Osteoblast (primary cell): ENCODE measurements around the gene KIF12. TPM values are rescaled to one million over a fixed set of nuclear protein-coding genes. Genes with fewer than 3 reads are reported as not detected.
A peak's percentile ranks its signal among the peaks of the same experiment; 100 is the strongest.

Experiments
- DNase-seq: peaks from one replicate; pipeline ENCODE4 v3.0.0; 2011; ENCODE audit warnings: low spot score, mixed read lengths; ENCODE audit not compliant: insufficient read length; ENCODE audit errors: missing footprints
- H2AFZ ChIP-seq: 2 replicates; pipeline ENCODE4 v1.6.0; 2011; ENCODE audit warnings: mild to moderate bottlenecking, low read length
- H3K27ac ChIP-seq: 2 replicates; pipeline ENCODE4 v1.5.1; 2011; ENCODE audit warnings: mild to moderate bottlenecking, low read depth, low read length, moderate library complexity
- H3K27me3 ChIP-seq: 2 replicates; pipeline ENCODE4 v1.6.0; 2012; ENCODE audit warnings: mild to moderate bottlenecking, control low read depth, inconsistent platforms, low read length, moderate library complexity; ENCODE audit not compliant: insufficient read depth
- H3K36me3 ChIP-seq: 2 replicates; pipeline ENCODE4 v1.5.1; 2011; ENCODE audit warnings: mild to moderate bottlenecking, low read length, control low read depth, moderate library complexity; ENCODE audit not compliant: insufficient read depth
- H3K4me1 ChIP-seq: 2 replicates; pipeline ENCODE4 v1.5.1; 2011; ENCODE audit warnings: mild to moderate bottlenecking, low read length, control low read depth, moderate library complexity; ENCODE audit not compliant: insufficient read depth
- H3K4me2 ChIP-seq: 2 replicates; pipeline ENCODE4 v1.6.0; 2011; ENCODE audit warnings: mild to moderate bottlenecking, low read length; ENCODE audit not compliant: insufficient read depth
- H3K4me3 ChIP-seq: fragments of 200-600 bp; sonication (generic); 3 replicates; pipeline ENCODE4 v1.5.1; 2012; ENCODE audit warnings: mild to moderate bottlenecking, low read length, inconsistent platforms; ENCODE audit not compliant: insufficient read depth
- H3K79me2 ChIP-seq: 2 replicates; pipeline ENCODE4 v1.6.0; 2012; ENCODE audit warnings: mild to moderate bottlenecking, low read length, control low read depth, inconsistent platforms; ENCODE audit not compliant: insufficient read depth
- H3K9me3 ChIP-seq: 2 replicates; pipeline ENCODE4 v1.5.1; 2011; ENCODE audit warnings: low read depth, low read length, control low read depth
- H4K20me1 ChIP-seq: 2 replicates; pipeline ENCODE4 v1.6.0; 2012; ENCODE audit warnings: mild to moderate bottlenecking, low read length, control low read depth; ENCODE audit not compliant: insufficient read depth
- CTCF ChIP-seq: IDR thresholded peaks from 2 replicates; pipeline ENCODE4 v1.5.1; 2011; ENCODE audit warnings: mild to moderate bottlenecking, low read depth, low read length, moderate library complexity; ENCODE audit errors: extremely low read depth
- total RNA-seq: library from RNA; depleted of rRNA; stranded (reverse); fragments of >200 nt; gene quantifications from 2 replicates; pipeline ENCODE4 v1.2.3, GENCODE V29; 2012

The KIF12 gene
- total RNA-seq, 1 donor, result not detected

GRCh38 chr9:114116126-114116747 lies 17.1 kb upstream of the KIF12 start:
- H2AFZ ChIP-seq, result no peak overlapping the region
- no peaks in the 10 kb centered on the region for H4K20me1 ChIP-seq
- H3K4me3 ChIP-seq, result no peak overlapping the region
- no peak for TF ChIP-seq CTCF
- H3K9me3 ChIP-seq, result no peaks in the 10 kb centered on the region
- peaks cover 31% of the 10 kb centered on the region for H3K27me3 ChIP-seq
- H3K4me1 ChIP-seq, result peaks cover 20% of the 10 kb centered on the region
- peak; percentile 58 for DNase-seq
- H3K4me2 ChIP-seq, result no peak overlapping the region
- H3K36me3 ChIP-seq, result no peaks in the 10 kb centered on the region
- H3K79me2 ChIP-seq, result no peaks in the 10 kb centered on the region
- H3K27ac ChIP-seq, result no peak overlapping the region

- Histone ChIP-seq H3K4me1 (peaks cover 19% of the 10 kb centered on the region), H3K4me2 (no peak overlapping the region), H3K27ac (no peak overlapping the region), H3K79me2 (no peaks in the 10 kb centered on the region), H2AFZ (no peak overlapping the region), H3K36me3 (no peaks in the 10 kb centered on the region), H3K9me3 (no peaks in the 10 kb centered on the region), H3K27me3 (peaks cover 31% of the 10 kb centered on the region), H4K20me1 (no peaks in the 10 kb centered on the region), H3K4me3 (no peak overlapping the region)
- DNase-seq, result peak; percentile 17
- no peak for TF ChIP-seq CTCF
These were observed 16.6 kb upstream of the KIF12 start for GRCh38 chr9:114115654-114116125.

GRCh38 chr9:114114364-114114763 lies 15.3 kb upstream of the KIF12 start:
- Histone ChIP-seq H3K4me1 (peaks cover 26% of the 10 kb centered on the region), H3K4me3 (no peak overlapping the region), H4K20me1 (no peaks in the 10 kb centered on the region), H2AFZ (no peak overlapping the region), H3K27me3 (peaks cover 30% of the 10 kb centered on the region), H3K4me2 (no peak overlapping the region), H3K36me3 (no peaks in the 10 kb centered on the region), H3K79me2 (no peaks in the 10 kb centered on the region), H3K9me3 (no peaks in the 10 kb centered on the region), H3K27ac (no peak overlapping the region)
- DNase-seq, result peak; percentile 76
- no peak for TF ChIP-seq CTCF

- Histone ChIP-seq H3K27ac (no peak overlapping the region), H4K20me1 (no peaks in the 10 kb centered on the region), H3K4me2 (peak overlapping the region; percentile 12), H3K4me1 (peaks cover 26% of the 10 kb centered on the region), H3K36me3 (no peaks in the 10 kb centered on the region), H2AFZ (no peak overlapping the region), H3K79me2 (no peaks in the 10 kb centered on the region), H3K27me3 (peaks cover 16% of the 10 kb centered on the region), H3K9me3 (no peaks in the 10 kb centered on the region), H3K4me3 (no peak overlapping the region)
- no peak for TF ChIP-seq CTCF
- DNase-seq, result peak; percentile 78
These were observed 13.9 kb upstream of the KIF12 start for GRCh38 chr9:114112778-114113584.
